HG03103 (cell line): ENCODE results near the gene SLC18A3.

Experiments used
- ATAC-seq: cut with Tn5 transposase; IDR thresholded peaks from one replicate; pipeline ENCODE4 v1.9.1; 2021; ENCODE audit warnings: low read depth; ENCODE audit not compliant: unreplicated experiment

The SLC18A3 gene

DNA sequence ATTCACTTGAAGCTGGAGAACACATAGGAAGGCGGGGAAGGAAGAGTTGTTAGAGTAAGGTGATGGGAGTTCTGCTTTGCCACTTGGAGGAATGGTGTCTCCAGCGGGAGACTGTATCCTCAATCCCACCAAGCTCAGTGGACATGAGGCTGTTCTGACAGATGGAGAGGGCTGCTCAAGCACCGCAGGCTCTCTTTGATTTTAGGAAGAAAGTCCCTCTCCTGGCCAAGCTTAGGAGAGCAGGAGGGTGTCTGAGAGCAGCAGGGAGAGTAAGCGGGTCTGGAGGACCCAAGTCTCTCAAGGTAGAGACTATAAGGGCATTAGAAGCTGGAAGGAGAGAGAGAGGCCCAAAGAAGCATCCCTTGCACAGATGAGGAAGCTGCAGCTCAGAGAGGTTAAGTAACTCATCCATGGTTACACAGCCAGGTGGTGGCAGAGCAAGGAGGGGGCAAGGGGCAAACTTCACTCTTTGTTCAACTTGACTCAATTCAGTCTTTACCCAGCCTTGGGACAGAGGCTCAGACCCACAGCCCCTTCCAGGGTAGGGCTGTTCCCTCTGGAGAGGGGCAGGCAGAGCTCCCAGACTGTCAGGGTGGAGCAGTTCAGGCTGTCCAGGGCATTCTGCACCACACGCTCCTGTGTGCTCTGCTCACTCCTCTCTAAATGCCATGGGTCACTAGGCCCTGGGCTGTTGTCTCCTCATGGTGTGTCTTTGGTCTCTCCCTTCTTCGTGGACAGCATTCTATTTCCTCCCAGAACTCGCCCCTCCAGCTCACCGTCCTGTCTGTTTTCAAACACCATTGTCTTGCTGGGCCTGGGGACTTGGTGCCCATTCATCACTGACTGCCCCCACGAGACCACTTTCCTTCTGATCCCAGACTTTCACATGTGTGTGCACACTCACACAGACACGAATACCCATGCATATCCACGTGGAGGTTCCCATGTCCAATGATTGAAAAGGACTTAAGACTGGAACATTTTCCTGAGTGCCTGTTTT lies 12.6 kb downstream of the SLC18A3 start:
- ATAC-seq, result no peak

DNA sequence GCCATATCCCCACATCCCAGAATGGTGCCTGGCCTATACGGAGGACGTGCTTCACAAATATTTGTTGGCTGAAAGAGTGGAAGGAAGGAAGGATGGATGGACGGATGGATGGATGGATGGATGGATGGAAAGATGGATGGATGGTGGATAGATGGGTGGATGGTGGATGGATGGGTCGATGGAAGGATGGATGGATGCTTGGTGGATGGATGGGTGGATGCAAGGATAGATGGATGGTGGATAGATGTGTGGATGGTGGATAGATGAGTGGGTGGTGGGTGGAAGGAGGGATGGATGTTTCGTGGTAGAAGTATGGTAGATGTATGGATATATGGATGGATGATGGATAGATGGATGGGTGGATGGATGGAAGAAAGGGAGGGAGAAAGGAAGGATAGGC lies 14.5 kb downstream of the SLC18A3 start:
- no peak for ATAC-seq

DNA sequence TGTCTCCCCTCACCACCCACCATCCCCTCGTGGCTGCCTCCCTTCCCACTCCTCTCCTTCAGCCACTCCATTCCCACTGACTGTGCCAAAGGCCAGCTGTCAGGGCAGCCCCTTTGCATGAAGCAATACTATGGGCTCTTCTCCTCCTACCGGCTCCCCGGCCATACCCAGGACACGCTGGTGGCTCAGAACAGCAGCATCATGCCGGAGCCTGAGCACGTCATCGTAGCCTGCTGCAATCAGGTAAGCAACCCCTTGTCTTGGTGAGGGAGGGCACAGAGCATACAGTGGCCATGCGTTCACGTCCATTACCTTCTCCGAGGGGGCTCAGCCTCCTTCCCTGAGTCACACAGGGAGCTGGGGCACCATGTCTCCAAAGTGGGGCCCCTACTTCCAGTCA lies 15.3 kb downstream of the SLC18A3 start:
- ATAC-seq, result no peak

DNA sequence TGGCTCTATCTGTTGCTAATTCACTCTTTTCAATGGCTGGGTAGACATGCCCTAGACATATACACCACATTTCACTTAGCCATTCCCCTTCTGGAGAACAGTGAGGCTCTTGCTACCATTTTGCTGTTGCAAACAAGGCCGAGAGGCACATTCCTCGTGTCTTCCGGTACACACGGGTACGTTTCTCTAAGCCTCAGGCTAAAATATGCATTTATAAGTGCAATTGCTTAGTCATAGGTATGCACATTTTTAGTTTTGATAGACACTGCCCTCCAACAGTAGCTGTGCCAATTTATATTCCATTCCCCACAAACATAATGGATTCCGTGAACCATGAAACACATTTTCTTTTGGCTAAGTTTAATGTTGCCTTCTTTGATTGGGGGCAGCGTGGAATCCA lies 16.9 kb downstream of the SLC18A3 start:
- ATAC-seq, result no peak

DNA sequence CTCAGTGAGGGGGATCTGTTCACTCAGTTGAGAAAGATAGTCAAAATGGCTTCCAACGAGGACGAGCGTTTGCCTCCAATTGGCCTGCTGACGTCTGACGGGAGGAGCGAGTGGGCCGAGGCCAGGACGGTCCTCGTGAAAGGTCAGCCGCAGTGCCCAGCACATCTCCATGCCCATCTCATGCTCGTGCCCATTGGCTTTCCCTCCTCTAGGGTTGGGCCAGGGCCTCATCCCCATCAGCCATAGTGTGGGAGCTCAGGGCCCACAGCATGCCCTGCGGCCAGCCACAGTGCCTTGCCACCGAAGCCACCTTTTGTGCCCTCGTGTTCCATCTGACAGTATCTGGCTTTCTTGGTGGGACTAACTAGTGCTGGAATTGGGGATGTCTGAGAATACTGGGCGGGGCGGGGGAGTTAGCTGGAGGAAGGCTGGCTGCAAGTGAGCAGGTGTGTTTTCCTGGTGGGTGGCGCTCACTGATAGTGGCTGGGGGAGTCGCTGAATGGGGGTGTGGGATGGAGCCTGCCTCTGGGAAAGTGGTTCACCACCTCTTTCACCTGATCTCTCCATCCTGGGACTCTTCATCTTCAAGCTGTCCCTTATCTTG lies 17.6 kb downstream of the SLC18A3 start:
- no peak for ATAC-seq

DNA sequence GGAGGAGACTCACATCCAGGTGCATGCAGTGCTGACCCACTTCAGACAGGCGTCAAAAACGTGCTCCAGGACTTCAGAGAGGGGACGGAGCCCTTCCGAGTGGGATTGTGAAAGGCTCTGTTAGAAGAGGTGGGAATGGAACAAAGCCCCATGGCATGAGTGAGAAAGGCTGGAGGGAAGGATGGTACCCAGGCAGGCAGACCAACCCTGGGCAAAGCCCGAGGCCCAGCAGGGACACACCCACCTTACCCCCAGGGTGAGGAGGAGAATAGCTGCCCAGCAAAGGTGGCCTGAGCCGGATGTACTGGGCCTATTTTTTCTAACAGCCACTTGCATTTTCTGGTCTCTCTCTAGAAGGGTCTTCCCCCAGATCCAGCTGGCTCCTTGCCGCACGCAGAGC lies 18.5 kb downstream of the SLC18A3 start:
- ATAC-seq, result no peak

DNA sequence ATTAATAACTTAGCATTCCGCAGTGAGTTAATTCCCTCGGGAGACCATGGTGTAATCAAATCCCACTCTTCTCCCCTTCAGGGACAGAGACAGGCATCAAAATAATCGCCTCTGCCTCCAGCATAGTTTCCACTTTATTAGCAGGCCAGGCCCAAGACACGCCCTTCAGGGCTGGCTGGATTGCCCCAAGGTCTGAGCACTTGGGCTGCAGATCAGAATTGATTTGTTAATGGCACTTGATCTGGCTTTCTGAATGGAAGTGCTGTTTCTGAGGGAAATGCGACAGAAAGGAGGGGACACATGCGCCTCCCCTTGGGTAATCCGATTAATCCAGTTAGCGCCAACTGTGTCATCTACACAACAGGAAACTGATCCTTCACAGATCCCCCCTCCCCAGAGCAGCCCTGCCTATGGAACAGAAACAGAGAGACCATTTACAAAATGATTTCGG lies 19.3 kb downstream of the SLC18A3 start:
- ATAC-seq, result no peak

DNA sequence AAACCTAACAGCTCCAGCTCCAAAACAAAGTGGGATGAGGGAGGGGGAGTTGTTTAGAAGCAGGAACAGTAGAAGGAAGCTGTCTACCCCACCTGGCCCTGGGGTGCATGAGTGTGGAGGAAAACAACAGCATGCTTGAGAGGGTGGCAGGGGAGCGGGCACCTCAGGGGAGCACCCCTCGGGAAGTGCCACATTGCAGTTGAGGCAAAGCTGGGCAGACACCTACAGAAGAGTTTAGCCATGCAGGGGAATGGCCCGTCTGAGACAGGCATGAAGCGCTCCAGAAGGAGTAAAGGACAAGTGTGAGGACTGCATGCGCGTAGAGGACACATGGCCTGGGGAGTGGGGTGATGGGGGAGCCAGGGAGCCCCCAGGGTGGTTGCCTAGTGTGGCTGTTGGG lies 21.9 kb downstream of the SLC18A3 start:
- no peak for ATAC-seq

DNA sequence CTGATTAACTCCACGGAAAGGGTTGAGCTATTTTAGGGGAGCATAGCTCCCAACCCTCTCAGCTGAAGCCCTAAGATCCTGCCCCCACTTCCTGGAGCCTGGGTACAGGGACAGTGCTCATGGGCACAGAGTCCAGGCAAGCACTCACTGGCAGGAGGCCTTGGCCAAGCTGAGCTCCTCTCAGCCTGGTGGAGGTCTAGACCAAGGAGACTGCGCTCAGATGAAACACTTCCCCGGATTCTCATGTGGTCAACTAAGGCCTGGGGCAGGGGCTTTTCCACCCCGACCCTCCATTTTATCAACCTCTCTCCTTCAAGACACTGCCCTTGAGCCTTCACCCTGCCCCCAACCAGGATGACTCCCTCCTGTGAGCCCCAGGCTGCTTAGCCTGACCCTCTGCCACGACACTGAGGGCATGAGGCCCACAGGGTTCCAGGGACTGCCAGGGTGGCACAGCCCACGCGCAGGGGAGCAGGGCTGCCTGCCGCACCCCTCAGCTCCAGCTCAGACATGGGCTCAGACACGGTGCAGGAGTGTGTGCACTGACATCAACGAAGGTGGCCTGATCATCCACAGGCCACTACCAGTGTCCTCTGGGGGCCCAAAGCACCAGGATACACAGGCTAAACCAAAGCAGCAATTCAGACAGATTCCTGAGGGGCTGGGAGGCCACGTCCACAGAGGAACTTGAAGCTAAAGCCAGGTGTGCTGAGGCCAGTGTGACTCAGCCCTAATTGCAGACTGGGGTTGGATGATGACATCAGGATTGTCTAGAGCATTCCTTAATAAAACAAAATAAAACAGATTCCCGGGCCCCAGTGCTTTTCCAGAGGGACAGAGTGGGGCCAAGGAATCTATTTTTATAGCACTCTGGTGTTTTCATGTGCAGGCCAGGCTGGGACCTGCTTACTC lies 22.6 kb downstream of the SLC18A3 start:
- no peak for ATAC-seq

DNA sequence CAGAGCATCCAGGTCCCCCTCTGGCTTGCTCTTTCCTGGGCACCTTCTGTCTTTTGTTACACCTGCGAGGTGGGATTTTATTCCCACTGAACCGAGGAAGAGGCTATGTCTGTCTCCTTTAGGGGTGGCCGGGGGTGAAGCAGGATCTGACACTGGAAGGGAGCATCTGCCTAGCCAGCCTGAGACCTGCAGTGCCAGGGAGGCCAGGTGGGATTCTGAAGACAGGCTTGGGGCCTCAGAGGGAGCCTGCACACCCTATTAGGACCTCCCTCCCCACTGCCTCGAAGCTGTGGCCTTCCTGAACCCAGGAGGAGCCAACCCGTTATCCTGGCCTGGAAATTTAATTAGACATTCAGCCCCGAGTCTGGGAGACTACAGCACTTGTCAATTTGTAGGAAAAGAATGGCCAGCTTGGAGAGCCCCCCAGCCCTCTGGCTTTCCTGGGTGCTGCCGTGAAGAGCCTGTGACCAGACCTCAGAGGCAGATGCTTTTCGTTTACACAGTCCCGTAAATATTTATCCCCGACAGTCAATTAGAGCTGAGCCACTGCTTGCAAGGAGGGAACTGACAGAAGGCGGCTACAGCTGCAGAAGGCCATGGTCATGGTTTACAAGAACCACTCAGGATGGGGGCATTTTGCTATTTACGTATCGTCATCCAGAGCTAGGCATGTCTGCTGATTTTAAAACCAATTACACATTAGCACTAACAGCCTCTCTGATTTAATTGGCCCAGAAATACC lies 23.4 kb downstream of the SLC18A3 start:
- no peak for ATAC-seq

DNA sequence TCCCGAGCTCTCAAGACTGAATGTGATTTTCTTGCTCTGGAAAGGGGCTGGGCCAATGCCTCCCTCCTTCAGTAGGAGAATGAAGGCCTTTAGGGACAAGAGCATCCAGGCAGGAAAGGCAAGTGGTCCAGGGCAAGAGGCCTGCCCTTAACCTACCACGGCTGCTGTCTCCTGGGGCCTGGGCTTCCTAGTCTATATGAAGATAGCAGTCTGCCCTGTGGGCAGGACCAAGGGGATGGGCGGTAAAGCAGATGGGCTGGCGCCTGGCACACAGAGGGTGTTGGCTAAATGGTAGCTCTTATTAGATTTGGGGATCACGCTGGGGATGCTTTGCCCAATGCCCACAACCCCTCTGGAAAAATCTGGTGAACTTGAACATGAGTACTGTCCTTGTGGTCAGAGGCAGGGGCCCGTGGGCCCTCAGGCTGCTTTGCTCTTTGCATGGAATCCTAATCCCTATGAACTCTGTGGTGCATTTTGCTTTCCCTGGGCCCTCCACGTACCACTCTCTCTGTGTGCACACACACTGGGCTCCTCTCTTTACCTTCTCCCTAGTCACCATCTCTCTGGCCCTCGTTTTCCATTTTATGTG lies 24.1 kb downstream of the SLC18A3 start:
- ATAC-seq, result no peak

DNA sequence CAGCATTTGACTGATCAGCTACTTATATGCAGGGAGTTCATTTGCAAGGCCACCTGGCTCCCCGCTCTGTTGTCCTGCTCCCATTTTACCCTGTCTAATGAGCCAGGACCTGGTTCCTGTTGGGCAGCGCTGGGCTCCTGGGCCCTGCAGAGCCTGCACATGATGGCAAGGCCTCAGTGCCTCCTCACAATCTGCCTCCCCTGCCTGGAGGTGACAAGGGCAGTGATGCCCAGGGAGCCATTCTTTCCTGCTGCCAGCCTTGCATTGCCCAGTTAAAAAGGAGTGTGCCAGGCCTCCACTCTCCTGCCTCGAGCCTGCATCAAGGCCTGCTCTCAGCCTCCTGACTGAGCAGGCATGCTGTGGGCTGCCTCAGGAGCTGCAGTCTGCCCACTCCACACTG lies 32.2 kb downstream of the SLC18A3 start:
- ATAC-seq, result no peak

DNA sequence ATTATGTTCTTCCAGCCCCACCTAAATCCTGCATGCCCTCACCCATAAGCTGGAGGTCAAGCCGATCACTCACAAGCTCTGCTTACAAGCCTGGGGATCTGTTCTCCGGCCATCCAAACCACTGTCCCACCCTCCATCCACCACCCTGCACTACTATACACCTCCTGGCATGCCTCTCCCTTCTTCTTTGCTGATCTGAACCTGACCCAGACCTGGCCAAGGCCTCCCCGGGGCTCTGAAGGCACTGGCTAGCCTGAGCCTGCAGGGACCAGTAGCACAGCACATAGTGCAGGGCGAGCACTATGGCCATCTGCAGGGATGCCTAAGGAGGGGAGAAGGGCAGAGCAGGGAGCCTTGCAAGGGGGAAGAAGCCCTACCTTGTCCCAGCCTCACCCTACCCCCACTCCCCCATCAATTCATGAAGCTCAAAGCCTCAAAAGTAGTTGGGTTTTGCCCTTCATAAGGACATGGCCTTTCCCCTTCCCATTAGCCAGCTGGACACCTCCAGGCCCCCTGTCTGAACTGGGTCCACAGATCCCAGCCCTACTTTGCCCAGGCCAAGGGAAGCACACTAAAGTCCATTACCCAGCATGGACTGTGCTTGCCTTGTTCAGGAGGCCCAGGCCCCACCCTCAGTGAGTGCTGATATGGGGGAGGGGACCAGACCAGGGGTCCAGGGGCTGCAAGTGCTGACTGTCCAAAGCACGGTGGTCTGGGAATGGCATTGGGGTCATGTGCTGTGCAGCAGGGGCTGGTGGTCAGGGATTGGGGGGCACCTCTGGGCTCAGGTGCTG lies 33.3 kb downstream of the SLC18A3 start:
- ATAC-seq, result no peak

DNA sequence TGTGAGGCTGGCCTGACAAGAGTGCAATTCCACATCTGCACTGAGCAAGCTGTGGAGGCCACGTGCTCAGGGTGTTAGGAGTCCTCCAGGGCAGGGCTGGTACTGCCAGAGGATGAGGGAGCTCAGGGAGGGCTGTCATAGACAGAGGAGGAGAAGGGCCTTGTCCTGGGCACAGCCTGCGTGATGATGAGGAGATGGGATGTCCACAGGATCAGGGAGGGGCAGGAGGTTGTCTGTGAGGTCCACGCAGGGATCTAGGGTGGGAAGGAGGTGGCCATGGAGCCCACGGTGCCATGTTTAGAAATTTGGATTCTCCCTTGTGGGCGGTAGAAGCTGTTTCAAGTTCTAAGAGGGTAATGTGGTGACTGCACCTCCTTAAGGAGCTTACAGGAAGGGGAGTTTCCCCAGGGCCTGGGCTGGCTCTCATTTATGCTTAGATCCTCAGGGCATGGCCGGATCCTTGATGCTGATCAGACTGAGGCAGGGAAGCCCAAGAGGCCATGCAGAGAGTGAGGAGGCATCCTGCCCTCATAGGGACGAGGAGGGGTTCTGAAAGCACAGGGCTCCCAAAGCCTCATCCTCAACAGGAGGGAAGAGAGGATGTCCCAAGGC lies 34.0 kb downstream of the SLC18A3 start:
- no peak for ATAC-seq

DNA sequence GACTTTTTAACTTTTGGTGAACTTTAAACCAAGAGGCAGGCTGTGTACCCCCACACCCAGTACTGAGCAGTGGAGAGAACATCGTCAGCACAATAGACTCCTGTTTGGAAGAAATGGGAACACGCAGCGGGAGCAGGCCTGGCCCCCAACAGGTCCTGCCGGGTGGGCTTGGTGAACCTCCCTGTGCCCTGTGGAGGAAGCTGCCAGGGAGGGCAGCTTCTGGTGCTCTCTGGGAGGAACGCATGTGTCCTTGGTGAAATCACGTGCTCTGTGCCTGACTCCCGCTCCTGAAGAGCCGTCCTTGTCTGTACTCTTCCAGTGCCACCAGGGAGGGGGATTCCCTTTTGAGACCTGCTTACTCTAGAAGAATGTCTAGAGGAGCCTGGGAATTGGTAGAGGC lies 35.3 kb downstream of the SLC18A3 start:
- ATAC-seq, result no peak

DNA sequence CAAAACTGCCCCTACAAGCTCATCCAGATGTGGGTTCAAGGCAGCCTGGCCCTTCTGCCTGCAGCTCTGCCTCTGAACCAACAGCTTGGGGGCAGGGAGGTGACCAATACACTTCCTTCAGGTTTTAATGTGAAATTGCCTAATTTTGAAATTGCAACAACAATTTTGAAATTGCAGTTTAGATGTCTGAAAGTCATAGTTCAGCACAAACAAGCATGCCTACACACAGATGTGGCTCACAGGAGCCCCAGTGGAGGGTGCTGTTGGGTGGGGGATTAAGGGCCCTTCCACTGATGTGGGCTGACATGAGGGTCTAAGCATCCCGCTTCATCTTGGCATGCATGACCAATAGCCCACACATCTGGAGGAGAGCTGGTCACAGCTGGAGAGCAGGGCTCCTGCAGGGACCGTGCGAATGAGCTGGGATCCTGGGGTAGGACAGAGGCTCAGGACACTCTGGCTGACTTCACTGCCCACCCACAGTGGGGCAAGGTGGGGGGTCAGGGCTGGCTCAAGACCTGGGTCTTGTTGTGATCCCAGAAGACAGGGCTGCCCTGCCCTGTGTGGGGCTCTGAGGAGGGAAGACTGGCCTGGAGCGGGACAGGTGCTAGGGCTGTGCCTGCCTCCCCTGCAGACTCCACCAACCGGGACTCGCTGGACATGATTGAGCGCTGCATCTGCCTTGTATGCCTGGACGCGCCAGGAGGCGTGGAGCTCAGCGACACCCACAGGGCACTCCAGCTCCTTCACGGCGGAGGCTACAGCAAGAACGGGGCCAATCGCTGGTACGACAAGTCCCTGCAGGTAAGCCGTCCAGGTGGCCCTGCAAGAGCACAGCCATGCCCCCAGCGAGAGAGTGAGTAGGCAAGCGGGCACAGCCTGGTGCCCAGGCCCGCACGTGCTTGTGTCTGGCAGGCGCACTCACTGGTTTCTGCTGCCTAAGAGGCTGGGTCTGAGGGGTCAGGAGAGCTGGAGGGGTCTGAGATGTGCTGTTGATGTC lies 36.1 kb downstream of the SLC18A3 start:
- no peak for ATAC-seq

DNA sequence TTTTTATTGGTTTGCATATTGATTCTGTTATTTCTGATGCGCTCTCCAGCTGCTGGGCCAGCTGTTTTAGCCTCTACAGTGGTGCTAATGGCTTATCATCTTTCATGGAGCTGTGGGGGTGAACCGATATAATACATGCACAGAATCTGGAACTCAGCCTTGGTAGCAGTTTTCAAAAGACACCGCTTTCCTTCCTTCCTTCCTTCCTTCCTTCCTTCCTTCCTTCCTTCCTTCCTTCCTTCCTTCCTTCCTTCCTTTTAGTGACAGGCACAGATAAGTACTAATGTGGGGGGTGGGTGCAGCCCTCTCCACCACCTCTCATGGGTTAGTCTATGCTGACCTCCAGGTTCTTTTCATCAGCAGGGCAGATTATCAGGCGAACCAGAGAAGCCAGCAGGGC lies 37.4 kb downstream of the SLC18A3 start:
- ATAC-seq, result no peak
